ENCODE data around the gene HIRA. TPM values are rescaled to one million over a fixed set of nuclear protein-coding genes. Genes with fewer than 3 reads are reported as not detected.
"Not testable (repeated sequence)": the region's sequence is repeated elsewhere in the genome, so short reads cannot be mapped to it uniquely, and the experiment has no call there.

HIRA gene
- total RNA-seq, 1 experiment from 2014 or later: 20.0 TPM

DNA sequence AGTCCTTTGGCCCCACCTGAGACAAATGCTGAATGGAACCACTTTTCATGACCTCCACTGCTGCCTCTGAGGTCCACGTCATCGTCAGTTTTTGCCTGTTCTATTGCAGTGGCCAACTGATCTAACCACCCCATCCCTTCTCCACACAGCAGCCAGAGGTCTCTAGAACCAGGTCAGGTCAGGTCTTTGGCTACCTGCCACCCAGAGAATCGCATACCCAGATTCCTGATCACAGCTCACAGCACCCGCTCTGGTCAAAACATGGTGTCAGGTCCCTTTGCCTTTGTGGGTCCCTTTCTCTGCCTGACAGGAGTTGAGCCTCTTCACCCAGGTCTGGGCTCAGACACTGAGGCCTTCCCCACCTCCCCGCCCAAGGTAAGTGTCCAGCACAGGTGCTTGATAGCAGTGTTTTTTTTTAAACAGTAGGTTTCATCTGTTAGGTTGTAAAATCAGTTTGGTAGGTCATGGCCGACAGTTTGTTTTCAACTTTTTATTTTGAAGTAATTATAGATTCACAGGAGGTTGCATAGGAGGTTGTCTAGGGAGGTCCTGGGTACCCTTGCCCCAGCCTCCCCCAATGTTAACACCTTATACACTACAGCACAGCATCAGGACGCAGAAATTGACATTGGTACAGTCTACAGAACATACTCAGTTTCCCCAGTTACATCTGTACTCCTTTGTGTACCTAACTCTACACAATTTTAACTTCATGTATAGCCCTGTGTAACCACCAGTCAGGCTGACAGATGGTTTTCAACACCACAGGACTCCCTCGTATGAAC is 9.1 kb upstream of the HIRA start:
- H3K79me2 ChIP-seq (ENCODE audit: low read length): peaks cover 61% of the 10 kb centered on the region
- peaks cover 32% of the 10 kb centered on the region for H3K36me3 ChIP-seq (ENCODE audit: insufficient read depth, low read length)

DNA sequence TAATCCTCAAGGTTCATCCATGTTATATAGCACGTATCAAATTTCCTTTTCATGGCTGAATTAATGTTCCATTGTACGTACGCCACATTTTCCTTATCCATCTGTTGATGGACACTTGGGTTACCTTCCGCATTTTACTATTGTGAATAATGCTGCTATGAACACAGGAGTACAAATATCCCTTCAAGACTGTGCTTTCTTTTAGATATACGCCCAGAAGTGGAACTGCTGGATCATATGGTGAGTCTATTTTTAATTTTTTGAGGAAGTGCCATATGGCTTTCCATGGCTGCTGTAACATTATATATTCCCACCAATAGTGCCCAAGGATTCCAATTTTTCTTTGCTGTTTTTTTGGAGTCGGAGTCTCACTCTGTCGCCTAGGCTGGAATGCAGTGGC is 6.8 kb upstream of the HIRA start:
- H3K9me2 ChIP-seq (replicated peaks; ENCODE audit: insufficient read depth, low read length): no peaks in the 10 kb centered on the region
- peaks cover 54% of the 10 kb centered on the region for H3K79me2 ChIP-seq (ENCODE audit: low read length)
- H2AFZ ChIP-seq (ENCODE audit: low read length): no peak overlapping the region
- no peak overlapping the region for H3K9ac ChIP-seq (ENCODE audit: low read length)
- peaks cover 20% of the 10 kb centered on the region; the same call in 1 of the 2 replicates for H3K36me3 ChIP-seq (ENCODE audit: insufficient read depth, low read length)
- H3K4me1 ChIP-seq (ENCODE audit: low read length): peaks cover 32% of the 10 kb centered on the region
- H3K27me3 ChIP-seq (ENCODE audit: low read length): no peaks in the 10 kb centered on the region
- H3K4me2 ChIP-seq (ENCODE audit: low read depth, low read length, poor library complexity, severe bottlenecking): no peak overlapping the region
- no peak for DNase-seq
- no peak overlapping the region for H3K27ac ChIP-seq (ENCODE audit: low read length)
- peaks cover 14% of the 10 kb centered on the region; the same call in 1 of the 2 replicates for H4K20me1 ChIP-seq (ENCODE audit: insufficient read depth, low read depth, low read length)
- H3K4me3 ChIP-seq (ENCODE audit: low read length): no peak overlapping the region
- H3K9me3 ChIP-seq (ENCODE audit: low read length): no peaks in the 10 kb centered on the region

More for the DNA sequence above, 9.1 kb upstream of the HIRA start:
- DNase-seq: no peak
- no peak overlapping the region for H2AFZ ChIP-seq (ENCODE audit: low read length)
- no peak overlapping the region for H3K9ac ChIP-seq (ENCODE audit: low read length)
- H3K27ac ChIP-seq (ENCODE audit: low read length): no peak overlapping the region
- H4K20me1 ChIP-seq (ENCODE audit: insufficient read depth, low read depth, low read length): peaks cover 10% of the 10 kb centered on the region; the same call in 1 of the 2 replicates
- no peaks in the 10 kb centered on the region for H3K9me3 ChIP-seq (ENCODE audit: low read length)
- no peaks in the 10 kb centered on the region for H3K27me3 ChIP-seq (ENCODE audit: low read length)
- no peak overlapping the region for H3K4me2 ChIP-seq (ENCODE audit: low read depth, low read length, poor library complexity, severe bottlenecking)
- no peaks in the 10 kb centered on the region for H3K9me2 ChIP-seq (replicated peaks; ENCODE audit: insufficient read depth, low read length)
- H3K4me1 ChIP-seq (ENCODE audit: low read length): peaks cover 15% of the 10 kb centered on the region
- no peak overlapping the region for H3K4me3 ChIP-seq (ENCODE audit: low read length)

DNA sequence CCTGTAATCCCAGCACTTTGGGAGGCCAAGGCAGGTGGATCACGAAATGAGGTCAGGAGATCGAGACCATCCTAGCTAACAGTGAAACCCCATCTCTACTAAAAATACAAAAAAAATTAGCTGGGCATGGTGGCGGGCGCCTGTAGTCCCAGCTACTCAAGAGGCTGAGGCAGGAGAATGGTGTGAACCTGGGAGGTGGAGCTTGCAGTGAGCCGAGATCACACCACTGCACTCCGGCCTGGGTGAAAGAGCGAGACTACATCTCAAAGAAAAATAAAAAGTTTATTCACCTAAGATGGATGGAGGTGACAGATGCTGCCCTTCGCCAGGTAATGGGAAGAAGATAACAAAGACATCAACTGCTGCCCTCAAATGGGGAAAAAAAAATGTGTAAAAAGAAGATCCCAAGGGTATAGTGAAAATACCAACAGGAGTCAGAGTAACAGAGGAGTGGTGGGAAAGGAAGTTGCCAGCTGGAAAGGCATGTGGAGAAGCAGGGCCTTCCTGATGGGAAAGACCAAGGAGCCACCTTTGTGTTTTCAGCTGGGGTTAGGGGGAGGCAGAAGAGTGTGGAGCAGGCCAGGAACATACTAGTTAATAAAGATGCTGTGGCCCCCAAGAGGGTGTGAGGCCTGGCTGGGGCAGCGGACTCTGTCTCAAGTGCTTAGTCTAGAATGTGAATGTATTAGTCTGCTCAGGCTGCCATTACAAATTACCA is 5.1 kb upstream of the HIRA start:
- Histone ChIP-seq H3K36me3 (ENCODE audit: insufficient read depth, low read length) (peaks cover 11% of the 10 kb centered on the region; the same call in 1 of the 2 replicates), H3K4me1 (ENCODE audit: low read length) (peaks cover 35% of the 10 kb centered on the region)
- DNase-seq: not testable (repeated sequence)

DNA sequence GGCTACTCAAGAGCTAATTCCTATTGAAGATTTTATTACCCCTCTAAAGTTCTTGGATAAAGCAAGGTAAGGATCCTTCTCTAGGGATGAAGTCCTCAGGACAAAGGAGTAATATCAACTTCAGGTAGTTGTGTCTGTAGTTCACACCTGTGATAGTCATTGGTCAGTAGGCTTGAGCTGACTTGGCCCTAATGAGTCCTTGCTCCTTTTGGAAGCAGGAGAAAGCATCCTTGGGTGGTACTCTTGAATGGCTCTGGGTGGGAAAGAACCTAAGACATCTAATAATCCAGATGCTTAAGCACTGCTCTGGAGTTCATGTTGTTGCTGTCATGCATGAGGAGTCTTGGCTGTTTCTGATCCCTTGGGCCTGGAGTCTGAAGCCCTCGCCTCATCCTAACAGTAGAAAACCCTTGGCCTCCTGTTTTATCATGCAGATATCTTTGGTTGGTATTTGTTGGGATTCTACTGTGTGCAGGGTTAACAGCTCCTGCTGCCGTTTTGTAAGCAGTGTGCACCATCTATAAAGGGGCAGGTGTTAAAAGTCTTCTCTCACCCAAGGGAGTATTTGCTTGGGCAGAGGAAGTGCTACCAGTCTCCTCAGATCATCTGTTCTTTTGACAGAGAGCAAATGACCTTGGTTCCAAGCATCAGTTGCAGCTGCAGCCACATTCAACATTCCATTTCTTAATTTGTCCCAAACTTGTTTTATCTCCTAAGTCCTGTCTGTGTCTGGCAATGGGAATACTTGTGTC is 3.5 kb upstream of the HIRA start:
- H2AFZ ChIP-seq (ENCODE audit: low read length): no peak overlapping the region
- H3K4me2 ChIP-seq (ENCODE audit: low read depth, low read length, poor library complexity, severe bottlenecking): peak overlapping the region; percentile 48
- DNase-seq: peak; percentile 63
- peak overlapping the region; percentile 1; the same call in 1 of the 2 replicates for H3K9ac ChIP-seq (ENCODE audit: low read length)
- H3K4me3 ChIP-seq (ENCODE audit: low read length): peak overlapping the region; percentile 21; the same call in 1 of the 2 replicates
- no peaks in the 10 kb centered on the region for H3K27me3 ChIP-seq (ENCODE audit: low read length)
- H3K9me2 ChIP-seq (replicated peaks; ENCODE audit: insufficient read depth, low read length): no peaks in the 10 kb centered on the region
- H3K27ac ChIP-seq (ENCODE audit: low read length): peak overlapping the region; percentile 66
- no peaks in the 10 kb centered on the region for H3K9me3 ChIP-seq (ENCODE audit: low read length)
- peaks cover 15% of the 10 kb centered on the region; the same call in 1 of the 2 replicates for H4K20me1 ChIP-seq (ENCODE audit: insufficient read depth, low read depth, low read length)
- H3K36me3 ChIP-seq (ENCODE audit: insufficient read depth, low read length): peaks cover 7% of the 10 kb centered on the region; the same call in 1 of the 2 replicates
- peaks cover 39% of the 10 kb centered on the region for H3K4me1 ChIP-seq (ENCODE audit: low read length)
- H3K79me2 ChIP-seq (ENCODE audit: low read length): peaks cover 45% of the 10 kb centered on the region

More for the DNA sequence above, 5.1 kb upstream of the HIRA start:
- H3K4me3 ChIP-seq (ENCODE audit: low read length); H4K20me1 ChIP-seq (ENCODE audit: insufficient read depth, low read depth, low read length); H3K9me3 ChIP-seq (ENCODE audit: low read length); H3K27ac ChIP-seq (ENCODE audit: low read length); H3K4me2 ChIP-seq (ENCODE audit: low read depth, low read length, poor library complexity, severe bottlenecking); H3K9me2 ChIP-seq (replicated peaks; ENCODE audit: insufficient read depth, low read length); H3K9ac ChIP-seq (ENCODE audit: low read length); H2AFZ ChIP-seq (ENCODE audit: low read length); H3K27me3 ChIP-seq (ENCODE audit: low read length): not testable (repeated sequence)
- peaks cover 47% of the 10 kb centered on the region for H3K79me2 ChIP-seq (ENCODE audit: low read length)

DNA sequence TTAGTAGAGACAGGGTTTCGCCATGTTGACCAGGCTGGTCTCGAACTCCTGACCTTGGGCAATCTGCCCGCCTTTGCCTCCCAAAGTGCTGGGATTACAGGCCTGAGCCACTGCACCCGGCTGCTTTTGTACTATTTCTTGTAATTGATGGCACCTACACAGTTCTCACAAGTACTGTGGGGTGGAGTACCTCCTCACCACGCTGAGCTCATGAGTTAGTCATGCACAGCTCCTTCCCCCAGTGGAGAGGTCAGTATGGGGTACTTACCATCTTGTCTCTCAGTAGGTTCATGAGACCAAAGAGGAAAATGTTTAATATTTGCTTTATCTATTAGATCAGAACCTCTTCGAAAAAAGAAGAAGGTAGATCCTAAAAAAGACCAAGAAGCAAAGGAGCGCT is 2.9 kb upstream of the HIRA start:
- Histone ChIP-seq H4K20me1 (ENCODE audit: insufficient read depth, low read depth, low read length) (peaks cover 21% of the 10 kb centered on the region; the same call in 1 of the 2 replicates), H2AFZ (ENCODE audit: low read length) (no peak overlapping the region), H3K9me2 (replicated peaks; ENCODE audit: insufficient read depth, low read length) (no peaks in the 10 kb centered on the region), H3K9ac (ENCODE audit: low read length) (0 out of 2 replicates have a peak overlapping the region, but pooled peaks have one; percentile 1), H3K36me3 (ENCODE audit: insufficient read depth, low read length) (peaks cover 10% of the 10 kb centered on the region; the same call in 1 of the 2 replicates), H3K4me3 (ENCODE audit: low read length) (peak overlapping the region; percentile 21; the same call in 1 of the 2 replicates), H3K79me2 (ENCODE audit: low read length) (peaks cover 48% of the 10 kb centered on the region), H3K9me3 (ENCODE audit: low read length) (no peaks in the 10 kb centered on the region), H3K27ac (ENCODE audit: low read length) (peak overlapping the region; percentile 66), H3K4me1 (ENCODE audit: low read length) (peaks cover 45% of the 10 kb centered on the region), H3K4me2 (ENCODE audit: low read depth, low read length, poor library complexity, severe bottlenecking) (peak overlapping the region; percentile 48), H3K27me3 (ENCODE audit: low read length) (no peaks in the 10 kb centered on the region)
- DNase-seq: no peak

DNA sequence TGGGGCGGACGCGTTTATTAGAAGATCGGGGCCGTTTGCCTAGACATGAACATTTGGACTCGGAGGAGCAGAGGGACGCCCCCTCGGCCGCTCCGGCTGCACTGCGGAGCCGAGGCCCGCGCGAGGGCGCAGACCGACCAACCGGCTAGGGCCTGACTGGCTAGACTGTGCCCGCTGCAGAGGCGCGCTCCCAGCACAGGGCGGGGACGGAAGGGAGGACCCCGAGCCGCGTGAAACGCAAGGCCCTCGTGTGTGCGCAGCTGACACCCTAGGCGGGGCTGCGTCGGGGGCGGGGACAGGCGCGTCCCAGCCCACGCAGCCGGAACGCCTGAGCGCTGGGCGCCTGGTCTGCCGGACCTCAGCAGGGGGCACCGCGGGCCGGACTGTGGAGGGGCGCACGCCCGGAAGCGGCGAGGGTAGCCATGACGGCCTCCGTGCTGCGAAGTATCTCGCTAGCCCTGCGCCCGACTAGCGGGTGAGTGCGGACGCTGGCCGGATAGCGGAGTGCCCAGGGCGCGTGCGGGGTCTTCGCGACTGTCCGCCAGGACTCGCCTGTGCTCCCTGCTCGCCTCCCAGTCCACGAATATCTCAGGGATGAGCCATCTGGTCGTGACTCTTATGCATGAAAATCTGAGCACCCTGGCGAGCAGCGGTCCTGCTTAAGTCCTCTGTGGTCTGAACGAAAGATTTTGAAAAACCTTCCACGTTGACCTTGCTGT is 759 bp upstream of the HIRA start, which contains the start of gene MRPL40:
MRPL40 (plus strand) TSS at position 413 of the 719 bp plus-strand sequence; CDS start at position 423, 10 bp downstream.
- Histone ChIP-seq H3K9me2 (replicated peaks; ENCODE audit: insufficient read depth, low read length) (no peaks in the 10 kb centered on the region), H3K79me2 (ENCODE audit: low read length) (peaks cover 65% of the 10 kb centered on the region), H3K36me3 (ENCODE audit: insufficient read depth, low read length) (peaks cover 27% of the 10 kb centered on the region; the same call in 1 of the 2 replicates), H3K9ac (ENCODE audit: low read length) (peak within 1 kb of the TSS; percentile 100), H3K4me3 (ENCODE audit: low read length) (peak within 1 kb of the TSS; percentile 99), H3K4me1 (ENCODE audit: low read length) (peaks cover 60% of the 10 kb centered on the region), H3K9me3 (ENCODE audit: low read length) (no peaks in the 10 kb centered on the region), H3K27me3 (ENCODE audit: low read length) (no peaks in the 10 kb centered on the region), H3K4me2 (ENCODE audit: low read depth, low read length, poor library complexity, severe bottlenecking) (peak within 1 kb of the TSS; percentile 99), H2AFZ (ENCODE audit: low read length) (peak within 1 kb of the TSS; percentile 67; the same call in 1 of the 2 replicates), H3K27ac (ENCODE audit: low read length) (peak within 1 kb of the TSS; percentile 93), H4K20me1 (ENCODE audit: insufficient read depth, low read depth, low read length) (peaks cover 33% of the 10 kb centered on the region)
- DNase-seq: peak; percentile 98

DNA sequence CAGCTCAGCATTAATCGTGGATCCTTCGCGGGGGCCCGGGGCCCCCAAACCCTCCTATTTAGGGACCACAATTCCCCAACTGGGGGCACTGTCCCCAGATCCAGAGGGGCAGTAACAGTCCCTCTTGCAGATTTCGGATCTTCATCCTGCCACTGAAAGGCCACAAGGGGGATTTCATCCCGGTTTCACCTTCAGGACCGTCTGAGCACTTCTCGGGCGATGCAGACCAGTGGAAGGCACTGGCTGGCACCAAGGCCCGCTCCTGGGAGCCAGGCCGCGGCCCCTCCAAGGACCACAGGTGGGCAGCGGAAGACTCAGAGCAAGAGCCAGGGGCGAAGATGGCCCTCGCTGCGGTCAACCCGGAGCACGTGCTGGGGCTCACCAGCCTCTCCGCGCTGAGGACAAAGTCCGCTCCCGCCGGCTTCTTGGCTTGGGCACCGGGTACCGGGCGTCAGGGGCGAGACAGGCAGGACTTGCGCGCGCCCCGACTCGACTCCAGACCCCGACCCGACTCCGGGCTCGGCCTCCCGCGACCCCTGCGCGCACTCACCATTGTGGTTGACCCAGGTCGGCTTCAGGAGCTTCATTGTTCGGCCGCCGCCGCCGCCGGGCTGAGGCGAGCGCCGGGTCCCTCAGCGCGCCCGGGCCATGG is 517 bp downstream of the HIRA start:
- H3K4me3 ChIP-seq (ENCODE audit: low read length): peak overlapping the region; percentile 99
- H2AFZ ChIP-seq (ENCODE audit: low read length): no peak overlapping the region
- H3K9me2 ChIP-seq (replicated peaks; ENCODE audit: insufficient read depth, low read length): no peaks in the 10 kb centered on the region
- peak overlapping the region; percentile 88 for H3K4me2 ChIP-seq (ENCODE audit: low read depth, low read length, poor library complexity, severe bottlenecking)
- peak overlapping the region; percentile 99 for H3K9ac ChIP-seq (ENCODE audit: low read length)
- no peaks in the 10 kb centered on the region for H3K9me3 ChIP-seq (ENCODE audit: low read length)
- peaks cover 44% of the 10 kb centered on the region for H4K20me1 ChIP-seq (ENCODE audit: insufficient read depth, low read depth, low read length)
- DNase-seq: peak; percentile 63
- no peaks in the 10 kb centered on the region for H3K27me3 ChIP-seq (ENCODE audit: low read length)
- peaks cover 78% of the 10 kb centered on the region for H3K79me2 ChIP-seq (ENCODE audit: low read length)
- H3K4me1 ChIP-seq (ENCODE audit: low read length): peaks cover 68% of the 10 kb centered on the region
- peaks cover 26% of the 10 kb centered on the region; the same call in 1 of the 2 replicates for H3K36me3 ChIP-seq (ENCODE audit: insufficient read depth, low read length)
- peak overlapping the region; percentile 78 for H3K27ac ChIP-seq (ENCODE audit: low read length)

Data from Karpas-422 (cell line).